Fibroblast of lung (primary cell): ENCODE data around the gene MYO5B.

ENCODE experiments used
- EZH2 ChIP-seq: IDR thresholded peaks from 2 replicates; pipeline ENCODE4 v1.5.1; 2012; ENCODE audit warnings: low read length, control low read depth, mild to moderate bottlenecking; ENCODE audit errors: missing control alignments
- TF ChIP-seq, protein P1 (sequence below), 2 donors: IDR thresholded peaks in 1 of 2; conservative IDR thresholded peaks in 1 of 2; 1 replicate in 1 of 2; 2 replicates in 1 of 2; pipeline ENCODE4 v1.5.1; 2011 to 2012; ENCODE audit warnings: low read length in 2 of 2, control low read depth in 1 of 2, inconsistent platforms in 1 of 2, low read depth in 1 of 2, mild to moderate bottlenecking in 1 of 2

DNA sequence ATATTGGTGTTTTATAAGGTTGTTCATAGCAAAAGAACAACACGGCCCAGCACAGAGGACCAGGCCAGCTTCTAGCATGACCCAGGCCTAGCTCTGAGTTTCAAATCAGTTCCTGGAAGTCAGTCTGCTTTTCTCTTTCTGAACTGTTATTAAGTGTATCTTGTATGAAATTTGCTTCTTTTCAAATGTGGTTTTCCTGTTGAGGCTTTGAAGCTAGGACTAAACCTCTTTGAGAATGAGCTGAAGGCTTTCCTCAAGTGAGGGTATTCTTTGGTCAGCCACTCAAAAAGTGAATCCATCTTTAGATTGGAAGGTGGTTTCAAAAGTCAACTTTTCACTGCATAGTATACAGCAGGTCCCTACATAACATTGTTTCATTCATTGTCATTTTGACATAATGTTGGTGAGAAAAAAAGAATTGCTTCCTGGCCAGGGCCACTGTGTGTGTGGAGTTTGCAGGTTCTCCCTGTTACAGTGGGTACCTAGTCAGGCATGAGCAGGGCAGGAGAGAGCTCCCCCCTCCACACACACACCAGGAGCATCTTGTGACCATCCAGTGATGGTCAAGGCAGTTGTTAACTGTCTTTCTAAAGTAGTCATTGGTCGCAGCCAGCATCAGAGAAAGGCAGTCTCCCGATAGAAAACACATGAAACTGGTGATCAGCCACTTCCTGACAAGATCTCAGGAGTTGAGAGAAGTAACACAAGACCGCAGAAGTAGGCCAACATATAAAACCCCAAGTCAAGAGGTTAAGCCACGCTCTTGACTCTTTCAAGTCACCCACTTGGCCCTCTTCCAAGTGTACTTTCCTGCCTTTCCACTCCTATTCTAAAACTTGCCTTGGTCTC lies 374.9 kb downstream of the MYO5B start:
- no peak for TF ChIP-seq EZH2
- TF ChIP-seq, protein P1, sequence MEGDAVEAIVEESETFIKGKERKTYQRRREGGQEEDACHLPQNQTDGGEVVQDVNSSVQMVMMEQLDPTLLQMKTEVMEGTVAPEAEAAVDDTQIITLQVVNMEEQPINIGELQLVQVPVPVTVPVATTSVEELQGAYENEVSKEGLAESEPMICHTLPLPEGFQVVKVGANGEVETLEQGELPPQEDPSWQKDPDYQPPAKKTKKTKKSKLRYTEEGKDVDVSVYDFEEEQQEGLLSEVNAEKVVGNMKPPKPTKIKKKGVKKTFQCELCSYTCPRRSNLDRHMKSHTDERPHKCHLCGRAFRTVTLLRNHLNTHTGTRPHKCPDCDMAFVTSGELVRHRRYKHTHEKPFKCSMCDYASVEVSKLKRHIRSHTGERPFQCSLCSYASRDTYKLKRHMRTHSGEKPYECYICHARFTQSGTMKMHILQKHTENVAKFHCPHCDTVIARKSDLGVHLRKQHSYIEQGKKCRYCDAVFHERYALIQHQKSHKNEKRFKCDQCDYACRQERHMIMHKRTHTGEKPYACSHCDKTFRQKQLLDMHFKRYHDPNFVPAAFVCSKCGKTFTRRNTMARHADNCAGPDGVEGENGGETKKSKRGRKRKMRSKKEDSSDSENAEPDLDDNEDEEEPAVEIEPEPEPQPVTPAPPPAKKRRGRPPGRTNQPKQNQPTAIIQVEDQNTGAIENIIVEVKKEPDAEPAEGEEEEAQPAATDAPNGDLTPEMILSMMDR (conservative IDR thresholded peaks at IDR 0.05 in 1 of 2, IDR thresholded peaks at IDR 0.05 in 1 of 2; ENCODE audit: low read depth in 1 of 2, low read length in 2 of 2): no peak
